GM23338 (cell line): Measurements from ENCODE around the gene AKR1C1.

Experiments
- CREB1 ChIP-seq: fragments of 250-450 bp; sonication (Bioruptor Pico); IDR thresholded peaks from 2 replicates; pipeline ENCODE4 v1.5.0; 2020; ENCODE audit warnings: low read depth, mild to moderate bottlenecking, moderate library complexity
- CTCF ChIP-seq, 2 experiments: fragments of 200-600 bp in 1 of 2; sonication (generic) in 1 of 2; conservative IDR thresholded peaks; 2 replicates each; pipeline versions ENCODE4 v1.5.1 to v1.6.1; 2016 to 2017; ENCODE audit warnings: antibody characterized with exemption in 2 of 2, low read depth in 2 of 2, mild to moderate bottlenecking in 2 of 2, moderate library complexity in 1 of 2

- TF ChIP-seq CTCF (conservative IDR thresholded peaks at IDR 0.05; ENCODE audit: low read depth in 2 of 2) (no peak), CREB1 (no peak)
Observed at GRCh38 chr10:5013385-5013784, 50.2 kb downstream of the AKR1C1 start.
